ENCODE measurements around the gene SLC44A4.
A peak's percentile ranks its signal among the peaks of the same experiment; 100 is the strongest.
"Not testable (repeated sequence)": the region's sequence is repeated elsewhere in the genome, so short reads cannot be mapped to it uniquely, and the experiment has no call there.

Gene SLC44A4

DNA sequence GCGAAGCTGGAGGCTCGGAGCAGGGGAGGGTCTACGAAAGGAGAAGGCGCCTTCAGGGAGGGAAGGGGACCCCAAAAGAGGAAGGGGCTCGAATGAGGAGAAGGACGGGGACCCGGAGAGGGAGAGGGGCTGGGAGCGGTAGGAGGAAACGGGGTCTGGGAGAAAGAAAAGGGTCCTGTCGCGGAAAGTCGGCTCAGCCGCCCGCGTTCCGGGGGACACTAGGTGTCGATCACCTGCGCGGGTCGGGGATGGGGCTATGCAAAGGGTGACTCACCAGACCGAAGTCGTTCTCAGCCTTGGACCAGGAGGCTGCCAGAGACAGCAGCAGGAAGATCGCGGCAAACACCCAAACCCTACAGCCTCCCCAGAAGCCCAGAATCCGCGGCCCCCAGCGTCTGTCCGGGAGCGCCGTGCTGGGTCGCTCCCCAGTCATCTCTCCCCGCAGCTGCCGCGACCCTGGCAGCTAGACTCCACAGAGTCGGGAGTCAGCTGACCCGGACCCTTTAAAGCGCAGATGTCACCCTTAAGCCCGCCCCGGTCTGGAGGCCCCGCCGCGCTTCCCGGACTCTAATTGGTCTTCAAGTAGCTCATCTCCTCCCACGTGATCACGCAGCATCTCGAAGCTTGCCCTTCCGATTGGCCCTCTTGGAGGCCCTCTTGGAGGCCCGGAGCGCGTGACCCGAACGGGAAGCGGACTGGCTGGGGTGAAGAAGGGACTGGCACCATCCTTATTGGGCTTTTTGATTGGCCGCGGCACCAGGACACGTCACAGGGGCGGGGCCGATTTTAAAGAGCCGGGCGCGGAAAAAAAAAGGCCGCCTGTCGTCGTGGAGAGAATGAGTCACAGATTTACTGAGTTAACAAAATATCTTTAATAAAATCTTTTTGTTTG, 16.2 kb downstream of the SLC44A4 start, which contains the start of gene NEU1:
NEU1 (minus strand) TSS at position 478 of the 892 bp plus-strand sequence; CDS start at position 433, 45 bp downstream.
- DNase-seq (ENCODE audit: low spot score): peak; percentile 100
- no peak for TF ChIP-seq CTCF (IDR thresholded peaks at IDR 0.05)
- H3K4me3 ChIP-seq: peak within 1 kb of the TSS; percentile 97
- peak within 1 kb of the TSS; percentile 78 to 96 for H3K27ac ChIP-seq

DNA sequence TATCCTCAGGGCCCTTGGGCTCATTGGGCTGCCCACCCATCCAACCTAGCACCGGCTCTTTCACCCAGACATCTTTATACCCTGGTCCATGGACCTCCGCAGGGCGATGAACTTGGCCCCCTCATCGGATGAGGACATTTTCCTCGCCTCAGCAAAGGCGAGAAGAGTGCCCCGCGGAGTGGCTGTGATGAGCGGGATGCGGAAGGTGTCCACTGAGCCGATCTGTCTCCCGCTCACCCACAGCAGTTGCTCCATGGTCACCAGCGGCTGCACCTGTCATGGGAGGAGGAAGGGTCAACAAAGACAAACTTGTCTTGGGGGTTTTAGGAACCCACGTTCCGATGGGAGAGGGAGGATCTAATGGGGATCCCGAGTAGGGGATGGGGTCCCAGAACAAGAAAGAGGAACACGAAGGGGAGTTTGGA, 16.9 kb downstream of the SLC44A4 start:
- H3K4me3 ChIP-seq: peak overlapping the region; percentile 97
- H3K27ac ChIP-seq: peak overlapping the region in 1 of 2 donors; percentile 78
- TF ChIP-seq CTCF (IDR thresholded peaks at IDR 0.05): no peak
- DNase-seq (ENCODE audit: low spot score): no peak

- no peak for DNase-seq (ENCODE audit: low spot score)
- Histone ChIP-seq H3K27ac (no peak overlapping the region), H3K4me3 (no peak overlapping the region)
- TF ChIP-seq CTCF (IDR thresholded peaks at IDR 0.05): no peak
Observed at GRCh38 chr6:31861150-31861549, 17.6 kb downstream of the SLC44A4 start.

DNA sequence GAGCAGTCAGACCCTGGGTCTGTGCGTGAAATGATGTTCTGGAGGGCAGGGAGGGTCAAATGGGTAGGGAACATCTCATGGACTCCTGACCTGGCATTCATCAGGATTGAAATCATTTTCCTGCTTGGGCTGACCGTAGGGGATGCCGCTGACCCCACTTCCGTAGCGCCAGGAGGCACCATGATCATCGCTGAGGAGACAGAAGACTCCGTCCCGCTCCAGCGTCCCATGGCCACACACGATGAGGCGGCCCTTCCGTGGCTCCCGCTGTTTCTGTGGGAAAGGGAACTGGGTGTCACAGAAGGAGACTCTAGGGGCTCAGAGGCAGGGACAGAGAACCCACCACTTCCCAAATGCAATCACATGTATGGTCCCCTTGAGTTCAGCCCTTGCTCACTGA, 18.4 kb downstream of the SLC44A4 start:
- no peak overlapping the region for H3K4me3 ChIP-seq
- no peak overlapping the region for H3K27ac ChIP-seq
- no peak for DNase-seq (ENCODE audit: low spot score)
- TF ChIP-seq CTCF (IDR thresholded peaks at IDR 0.05): no peak

DNA sequence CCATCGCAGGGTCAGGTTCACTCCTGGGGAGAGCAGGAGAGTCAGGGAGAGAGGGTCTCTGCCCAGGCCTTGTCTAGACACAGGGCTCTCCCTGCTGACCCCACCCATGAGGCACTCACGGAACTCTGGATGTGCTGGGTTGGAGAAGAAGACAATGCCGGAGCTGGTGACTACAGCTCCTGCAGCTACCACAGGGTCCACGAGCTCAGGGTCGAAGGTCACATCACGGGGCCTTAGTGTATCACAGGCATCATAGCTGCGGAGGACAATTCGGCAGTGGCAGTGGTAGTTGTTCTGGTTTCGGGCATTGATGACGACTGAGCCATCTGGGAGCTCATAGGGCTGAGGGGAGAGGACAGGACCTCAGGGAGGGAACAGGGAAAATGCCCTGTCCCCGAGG, 18.9 kb downstream of the SLC44A4 start:
- TF ChIP-seq CTCF (IDR thresholded peaks at IDR 0.05): no peak
- Histone ChIP-seq H3K27ac (no peak overlapping the region), H3K4me3 (no peak overlapping the region)
- DNase-seq (ENCODE audit: low spot score): no peak

- no peak for TF ChIP-seq CTCF (IDR thresholded peaks at IDR 0.05)
- H3K27ac ChIP-seq: no peak overlapping the region
- no peak overlapping the region for H3K4me3 ChIP-seq
- DNase-seq (ENCODE audit: low spot score): no peak
Observed at GRCh38 chr6:31858707-31859106, 20.1 kb downstream of the SLC44A4 start.

GRCh38 chr6:31857774-31858173, 21.0 kb downstream of the SLC44A4 start:
- H3K27ac ChIP-seq; H3K4me3 ChIP-seq; DNase-seq (ENCODE audit: low spot score): not testable (repeated sequence)

GRCh38 chr6:31851980-31852718, 26.6 kb downstream of the SLC44A4 start:
- H3K27ac ChIP-seq; DNase-seq (ENCODE audit: low spot score); H3K4me3 ChIP-seq: not testable (repeated sequence)
